Lung microvascular endothelial cell (primary cell): ENCODE results near the gene GSAP. TPM values are rescaled to one million over a fixed set of nuclear protein-coding genes. Genes with fewer than 3 reads are reported as not detected.
A peak's percentile ranks its signal among the peaks of the same experiment; 100 is the strongest.

Source experiments
- DNase-seq, 2 donors: peaks; one replicate each; pipeline versions ENCODE4 v3.0.0 to v3.0.0-alpha.2; 2010; ENCODE audit warnings: low read depth in 2 of 2
- total RNA-seq: library from RNA; depleted of rRNA; stranded (reverse); fragments of >200 nt; gene quantifications from 2 replicates; pipeline ENCODE4 v1.2.1, GENCODE V29; 2014

GSAP gene
- total RNA-seq, 1 donor from 2014 or later: 3.6 TPM

DNA sequence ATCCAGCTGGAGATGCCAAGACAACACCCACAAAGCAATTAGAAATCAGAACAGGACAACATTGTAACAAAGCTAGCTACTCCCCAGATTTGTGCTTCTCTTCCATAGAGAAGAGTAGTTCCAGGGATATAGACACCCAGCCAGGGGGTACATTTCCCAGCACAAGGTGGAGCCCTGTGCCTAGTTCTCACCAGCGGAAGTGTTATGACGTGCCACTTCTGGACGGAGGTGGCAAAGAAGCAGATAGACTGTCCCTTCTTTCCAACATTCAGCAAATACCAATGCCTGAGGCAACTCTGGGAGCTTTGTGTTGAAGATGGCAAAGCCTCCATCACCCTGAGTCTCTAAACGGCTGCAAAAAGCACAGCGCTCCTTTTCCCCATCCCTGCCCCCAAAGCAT lies 23.4 kb upstream of the GSAP start:
- DNase-seq: peak; percentile 45 to 56

DNA sequence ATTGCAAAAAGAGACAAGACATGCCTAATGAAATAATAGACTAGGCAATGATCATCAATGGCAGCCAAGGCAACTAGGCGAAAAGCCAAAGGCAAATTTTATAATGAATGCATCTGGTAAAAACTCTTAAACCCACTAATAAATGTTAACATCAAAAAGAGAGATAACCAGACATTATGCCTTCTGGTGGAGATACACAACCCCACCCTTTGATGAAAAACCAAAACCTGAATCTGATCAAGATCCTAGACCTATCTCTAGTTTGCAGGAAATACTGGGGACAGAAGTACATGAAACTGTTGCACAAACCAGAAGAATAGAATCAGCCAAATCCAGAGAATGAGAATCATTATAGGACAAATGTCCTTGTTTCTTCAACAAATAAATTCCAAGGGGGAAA lies 22.0 kb upstream of the GSAP start:
- DNase-seq: no peak

DNA sequence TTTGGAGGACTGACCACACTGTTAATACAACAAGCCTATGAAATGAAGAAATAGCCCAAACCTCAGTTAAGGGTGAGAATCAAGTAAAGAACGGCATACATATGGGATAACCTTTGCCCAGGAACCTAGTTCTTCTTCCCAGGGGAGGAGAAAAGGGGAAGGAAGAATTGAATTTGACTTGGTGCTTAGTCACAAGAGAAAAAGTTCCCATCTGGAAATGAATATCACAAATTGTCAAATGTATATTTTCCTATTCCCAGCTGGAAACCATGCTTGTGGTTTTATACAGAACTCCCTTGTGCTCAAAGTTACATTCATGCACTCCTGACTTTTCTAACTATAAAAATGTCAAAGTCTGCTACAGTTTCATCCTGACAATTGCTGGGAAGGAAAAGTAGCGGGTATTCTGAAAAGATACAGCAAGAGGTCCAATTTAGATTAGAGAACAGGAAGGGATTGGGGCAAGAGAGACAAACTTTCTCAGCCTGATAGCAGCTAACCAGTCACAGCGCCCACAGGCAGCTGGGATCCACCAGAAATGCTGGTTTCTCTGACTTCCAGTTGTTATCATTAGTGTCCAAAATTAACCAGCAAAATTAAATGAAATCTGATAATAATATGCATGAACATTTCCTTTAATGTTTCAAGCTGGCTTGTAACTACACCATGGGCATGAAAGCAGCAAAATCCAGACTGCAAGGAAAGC lies 18.6 kb upstream of the GSAP start:
- DNase-seq: no peak

DNA sequence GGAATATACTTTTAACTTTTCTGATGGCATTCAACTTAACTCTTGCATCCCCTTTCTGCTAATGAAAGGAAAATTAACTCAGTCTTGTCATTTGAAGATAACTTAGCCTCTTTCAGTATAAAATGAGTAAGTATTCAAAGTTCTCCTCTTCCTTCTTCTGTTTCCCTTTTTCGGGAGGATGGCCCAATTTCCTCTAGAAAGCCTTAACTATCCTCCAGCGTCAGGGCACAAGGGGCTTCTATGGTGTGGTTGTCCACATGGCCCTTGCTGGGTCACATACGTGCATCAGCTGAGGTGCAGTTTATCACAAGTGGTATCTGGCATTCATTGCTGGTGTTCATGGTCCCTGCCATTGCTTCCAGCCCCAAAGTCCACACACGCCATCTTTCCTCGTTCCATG lies 17.8 kb upstream of the GSAP start:
- no peak for DNase-seq

DNA sequence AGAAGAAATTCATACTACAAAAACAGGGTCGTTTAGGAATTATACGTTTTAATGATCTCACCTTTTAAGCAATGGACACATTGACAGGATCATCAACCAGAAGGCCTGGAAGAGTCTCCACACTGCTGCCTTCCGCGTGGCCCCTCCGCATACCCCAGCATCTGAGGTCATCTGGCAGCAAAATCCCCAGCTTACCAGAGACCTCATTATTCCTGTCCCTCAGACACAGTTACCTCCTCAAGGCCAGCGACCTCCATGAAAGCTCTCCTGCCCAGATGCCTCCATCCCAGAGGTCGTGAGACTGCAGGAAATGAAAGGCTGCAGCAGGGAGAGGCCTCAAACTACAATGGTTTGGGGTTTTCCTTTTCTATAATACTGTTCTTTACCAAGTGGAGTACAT lies 14.8 kb upstream of the GSAP start:
- no peak for DNase-seq

DNA sequence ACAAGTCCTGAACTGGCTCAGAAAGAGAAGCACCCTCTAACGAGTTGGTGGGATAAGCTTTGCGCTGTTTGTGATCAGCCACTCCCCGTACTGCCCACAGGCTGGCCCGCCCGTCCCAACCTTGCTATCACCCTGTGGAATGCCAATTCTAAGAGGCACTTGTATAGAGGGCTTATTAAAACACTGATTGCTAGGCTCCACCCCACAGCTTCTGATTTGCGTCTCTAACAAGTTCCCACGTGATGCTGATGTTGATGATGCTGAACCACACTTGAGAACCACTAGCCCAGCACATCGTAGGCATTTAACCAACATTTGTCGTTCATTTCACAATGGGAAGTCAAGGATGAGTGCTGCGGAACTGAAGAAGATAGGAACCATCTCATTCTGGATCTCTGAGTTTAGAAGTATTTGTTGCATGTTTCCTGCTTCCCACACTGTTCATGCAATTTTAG lies 12.7 kb upstream of the GSAP start:
- DNase-seq: peak in 1 of 2 donors; percentile 54

DNA sequence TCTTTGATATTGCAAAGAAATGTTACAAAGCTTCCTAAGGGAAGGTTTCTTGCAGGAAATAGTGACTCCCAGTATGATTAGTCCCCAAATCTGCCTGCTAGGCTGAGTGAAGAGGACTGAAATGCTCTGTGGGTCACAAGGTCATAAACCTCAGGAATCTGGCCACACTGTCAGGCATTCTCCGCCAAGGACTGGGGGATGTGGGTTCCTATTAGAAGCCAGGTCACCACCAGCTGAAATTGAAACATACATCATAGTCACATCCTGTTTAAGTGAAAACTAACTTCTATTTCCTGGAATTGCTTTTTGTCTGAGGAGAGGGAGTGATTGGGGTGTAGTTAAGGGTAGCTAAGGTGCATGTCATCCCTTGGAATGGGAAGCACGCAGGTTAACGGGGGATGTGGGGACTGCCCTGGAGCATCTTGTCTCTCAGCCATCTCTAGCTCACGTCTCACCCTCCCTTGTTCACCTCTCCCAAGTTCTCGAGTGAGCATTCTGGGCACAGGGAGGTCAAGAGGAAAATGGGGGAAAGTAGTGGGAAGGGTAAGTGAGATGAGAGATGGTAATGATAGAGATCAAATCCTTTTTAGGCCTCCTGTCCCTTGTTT lies 12.0 kb upstream of the GSAP start:
- DNase-seq: peak; percentile 34 to 89

DNA sequence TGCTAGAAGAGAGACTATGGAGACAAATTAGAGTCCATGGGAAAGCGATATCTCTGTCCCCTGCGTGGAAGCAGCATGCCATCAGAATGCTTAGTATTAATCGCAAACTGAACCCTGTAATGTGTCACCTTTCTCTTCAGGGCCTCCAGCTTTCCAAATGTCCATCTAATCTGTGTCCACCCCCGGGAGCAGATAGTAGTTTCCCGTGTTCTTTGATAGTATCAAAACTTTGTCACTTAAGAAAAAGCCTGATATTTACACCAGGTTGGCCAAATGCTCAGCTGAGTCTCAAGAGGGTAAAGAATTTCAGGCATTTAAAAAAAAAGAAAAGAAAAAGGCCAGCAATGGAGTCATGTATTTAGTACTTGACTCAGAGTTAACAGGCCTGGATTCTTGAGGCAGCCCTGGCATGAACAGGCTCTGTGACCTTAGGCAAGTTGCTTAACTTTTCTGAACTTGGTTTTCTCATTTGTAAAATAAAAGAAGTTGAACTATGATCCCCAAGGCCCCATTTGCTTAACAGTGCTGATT lies 10.4 kb upstream of the GSAP start:
- no peak for DNase-seq

DNA sequence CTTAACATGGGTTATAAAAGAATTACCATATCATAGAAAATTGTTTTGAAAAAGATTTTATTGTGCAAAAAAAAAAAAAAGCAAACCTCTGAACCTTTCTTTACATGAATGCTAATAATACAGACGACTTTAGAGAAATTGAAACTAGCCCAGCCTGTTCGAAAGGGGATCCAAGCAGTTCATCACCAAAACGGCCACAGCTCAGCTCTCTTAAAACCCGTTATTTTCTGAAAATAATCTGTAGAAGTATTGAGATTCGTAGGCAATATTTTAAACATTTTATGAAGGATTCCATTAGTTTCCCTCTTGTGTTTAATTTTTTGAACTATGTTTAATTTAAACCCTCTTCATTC lies 9.9 kb upstream of the GSAP start:
- DNase-seq: no peak

DNA sequence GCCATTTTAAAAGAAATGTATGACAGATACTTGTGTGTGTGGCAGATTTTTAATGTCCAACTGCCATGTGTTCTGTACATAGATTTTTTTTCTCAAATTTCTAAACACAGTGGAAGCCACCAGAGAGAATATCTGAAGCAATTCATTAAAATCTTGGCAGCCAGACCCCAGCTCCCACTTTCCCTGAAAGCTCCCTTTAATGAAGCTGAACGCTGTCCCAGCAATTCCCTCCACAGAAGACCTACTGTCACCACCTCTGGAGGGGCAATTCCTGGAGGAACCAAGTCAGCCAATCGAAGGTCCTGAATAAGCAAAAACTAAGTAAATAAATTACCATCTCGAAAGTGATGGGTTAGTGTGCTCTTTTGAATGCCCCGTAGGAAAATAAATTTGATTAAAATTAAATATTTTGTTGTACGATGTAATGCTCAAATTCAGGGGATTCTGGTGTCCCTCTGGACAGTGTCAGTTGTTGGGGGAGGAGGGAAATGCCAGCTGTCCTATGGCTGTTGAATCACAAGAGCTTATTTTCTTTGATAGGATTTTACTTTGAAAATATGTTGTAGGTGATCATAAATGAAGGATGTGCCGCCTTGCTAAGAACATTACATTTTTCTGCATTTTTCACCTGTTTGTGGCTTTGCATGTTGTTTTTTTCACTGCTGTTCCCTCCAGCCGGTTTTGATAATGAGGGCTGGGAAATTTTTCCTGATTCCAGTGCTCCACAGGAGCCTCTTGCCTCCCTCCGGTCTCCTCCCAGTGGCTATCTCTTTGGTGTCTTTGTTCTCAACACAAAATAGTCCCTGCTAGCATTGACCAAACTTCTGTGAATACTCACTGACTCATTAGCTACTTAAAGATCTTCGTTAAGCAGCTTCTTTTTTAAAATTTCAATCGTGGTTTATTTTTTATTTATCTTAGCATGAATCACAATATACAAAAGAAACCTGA lies 9.2 kb upstream of the GSAP start:
- peak in 1 of 2 donors; percentile 25 for DNase-seq

DNA sequence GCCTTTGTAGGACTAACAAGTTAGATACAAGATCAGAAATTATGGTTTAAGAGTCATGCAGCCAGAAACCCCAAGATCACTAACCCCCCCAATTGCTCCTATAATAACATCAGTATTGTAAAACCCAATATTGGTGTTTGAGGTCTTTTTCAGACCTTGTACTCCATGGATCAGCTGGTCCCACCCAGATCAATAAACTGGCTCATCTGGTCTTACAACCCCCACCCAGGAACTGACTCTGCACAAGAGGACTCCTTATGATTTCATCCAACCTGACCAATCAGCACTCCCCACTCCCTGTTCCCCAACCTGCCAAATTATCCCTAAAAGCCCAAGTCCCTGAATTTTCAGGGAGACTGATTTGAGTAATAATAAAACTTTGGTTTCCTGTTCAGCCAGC lies 6.4 kb upstream of the GSAP start:
- DNase-seq: no peak

DNA sequence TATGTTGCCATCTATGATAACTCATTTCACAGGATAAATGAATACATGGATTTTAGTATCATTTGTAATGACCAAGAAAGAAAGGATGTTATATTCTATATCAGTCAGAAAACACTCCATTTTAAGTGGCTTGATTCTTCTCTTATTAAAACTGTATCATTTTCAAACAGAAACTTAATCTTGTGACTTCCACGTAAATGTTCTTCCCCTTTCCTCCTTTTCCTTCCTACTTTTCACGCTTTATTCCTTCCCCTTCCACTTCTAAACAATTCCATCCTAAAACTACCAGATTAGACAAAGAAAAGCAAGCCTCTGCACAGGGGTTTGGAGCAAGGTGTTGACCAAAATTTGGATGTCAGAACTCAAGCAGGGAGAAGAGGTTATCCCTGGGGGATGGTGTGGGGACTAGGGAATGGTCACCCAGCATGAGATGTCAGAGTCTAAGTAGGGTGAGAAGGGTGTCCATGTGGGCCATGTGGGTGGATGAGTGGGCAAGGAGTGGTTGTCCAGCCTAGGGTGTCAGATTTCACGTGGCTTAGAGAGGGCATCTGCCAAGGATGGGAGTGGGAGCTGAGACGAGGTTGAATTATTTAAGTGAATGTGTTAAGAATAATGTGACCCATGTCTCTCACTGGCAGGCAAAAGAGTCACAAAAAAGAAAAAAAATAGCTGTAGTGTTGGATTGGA lies 5.0 kb upstream of the GSAP start:
- DNase-seq: no peak

DNA sequence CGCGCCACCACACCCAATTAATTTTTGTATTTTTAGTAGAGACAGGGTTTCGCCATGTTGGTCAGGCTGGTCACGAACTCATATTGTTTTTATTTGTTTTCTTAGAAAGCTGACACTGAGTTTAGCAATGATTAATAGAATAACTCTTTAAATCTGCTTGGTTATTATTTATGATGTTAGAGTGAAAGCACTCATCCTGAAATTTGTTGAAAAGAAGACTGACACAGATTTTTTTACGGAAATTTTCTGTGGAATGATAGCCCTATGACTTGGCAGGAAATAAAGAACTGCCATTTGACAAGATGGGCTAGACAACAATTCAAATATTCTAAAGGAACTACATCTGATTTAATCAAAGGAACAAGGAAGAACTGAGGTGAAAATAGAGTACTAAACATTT lies 4.3 kb upstream of the GSAP start:
- no peak for DNase-seq

DNA sequence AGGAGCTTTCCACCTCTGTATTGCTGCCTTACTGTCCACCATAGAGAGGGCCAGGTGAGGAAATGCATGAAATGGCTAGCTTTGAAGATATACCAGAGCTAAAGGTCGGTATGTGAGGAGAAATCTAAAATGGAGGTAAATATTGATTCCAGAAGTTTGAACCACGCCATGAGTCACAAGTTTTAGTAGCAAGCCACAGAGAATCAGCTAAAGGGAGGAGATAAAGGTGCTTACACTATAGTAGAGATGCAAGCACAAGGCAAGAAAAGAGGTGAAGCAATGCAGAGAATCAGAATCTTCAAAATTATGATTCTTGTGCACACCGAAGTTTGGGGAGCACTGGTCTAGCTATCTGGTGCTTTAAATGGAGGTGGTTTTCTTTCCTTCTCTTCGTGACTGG lies 3.0 kb upstream of the GSAP start:
- DNase-seq: no peak

DNA sequence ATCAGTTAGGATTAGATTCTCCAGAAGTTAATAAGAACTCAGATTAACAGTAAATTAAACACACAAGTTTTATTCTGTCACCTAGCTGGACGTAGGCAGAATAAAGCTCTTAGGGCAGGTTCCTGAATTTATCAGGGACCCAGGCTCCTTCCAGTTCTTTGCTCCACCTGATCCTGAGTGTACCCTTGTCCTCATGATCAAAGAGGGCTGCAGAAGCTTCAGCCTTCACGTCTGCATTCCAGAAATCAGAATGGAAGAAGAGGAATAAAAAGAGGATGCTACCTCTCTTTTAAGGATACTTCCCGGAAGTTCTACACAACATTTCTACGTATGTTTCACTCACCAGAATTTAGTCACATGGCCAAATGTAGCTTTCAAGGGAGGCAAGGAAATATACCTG lies 1.7 kb upstream of the GSAP start:
- DNase-seq: no peak

DNA sequence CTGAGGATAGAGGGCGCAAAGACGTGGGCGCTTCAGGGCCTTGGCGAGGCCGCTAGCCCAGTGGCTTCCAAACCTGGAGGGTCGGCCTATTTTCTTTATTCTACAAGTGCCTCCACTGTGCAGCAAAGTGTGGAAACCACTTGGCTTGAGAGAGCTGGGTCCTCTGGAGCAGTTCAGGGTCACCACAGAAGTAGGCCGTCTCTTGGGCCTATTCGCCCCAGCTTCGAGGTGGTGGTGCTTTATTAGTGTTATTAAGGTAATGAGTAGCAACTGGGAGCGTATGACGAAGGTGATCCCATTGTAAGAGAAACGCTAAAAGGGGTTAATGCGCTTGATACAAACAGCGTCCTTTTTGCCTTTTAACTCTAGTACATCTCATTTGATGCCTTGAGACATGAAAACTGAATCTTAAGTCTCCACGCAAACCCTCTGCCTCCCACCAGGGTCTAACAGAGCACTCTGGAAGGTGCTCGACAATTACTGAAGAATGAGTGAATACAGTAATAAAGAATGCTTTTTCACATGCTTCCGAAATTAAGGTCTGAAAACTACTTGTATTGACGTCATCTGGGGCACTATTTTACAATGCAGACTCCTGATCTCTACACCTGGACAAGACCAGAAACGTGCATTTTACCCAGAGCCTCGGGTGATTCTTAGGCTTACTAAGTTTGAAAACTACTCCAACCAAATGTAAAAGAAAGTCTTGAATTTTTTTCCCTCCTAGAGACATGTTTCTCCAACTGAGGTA lies 647 bp upstream of the GSAP start:
- no peak for DNase-seq

DNA sequence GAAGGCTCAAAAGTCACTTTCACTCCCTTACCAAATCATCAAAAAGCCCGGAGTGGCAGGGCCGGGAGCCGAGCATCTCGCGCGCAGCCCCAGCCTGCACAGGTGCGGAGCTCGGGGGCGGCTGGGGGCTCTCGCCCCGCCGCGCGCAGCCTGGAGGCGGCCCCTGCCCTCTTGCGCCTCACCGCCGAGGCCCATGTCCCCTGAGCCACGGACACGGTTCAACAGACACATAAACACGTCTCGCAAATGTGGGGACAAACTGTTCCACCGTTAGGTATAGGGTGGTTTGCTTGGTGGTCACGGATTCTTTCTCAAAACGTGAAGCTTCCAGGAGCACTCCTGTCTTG lies 700 bp downstream of the GSAP start:
- DNase-seq: peak in 1 of 2 donors; percentile 4

DNA sequence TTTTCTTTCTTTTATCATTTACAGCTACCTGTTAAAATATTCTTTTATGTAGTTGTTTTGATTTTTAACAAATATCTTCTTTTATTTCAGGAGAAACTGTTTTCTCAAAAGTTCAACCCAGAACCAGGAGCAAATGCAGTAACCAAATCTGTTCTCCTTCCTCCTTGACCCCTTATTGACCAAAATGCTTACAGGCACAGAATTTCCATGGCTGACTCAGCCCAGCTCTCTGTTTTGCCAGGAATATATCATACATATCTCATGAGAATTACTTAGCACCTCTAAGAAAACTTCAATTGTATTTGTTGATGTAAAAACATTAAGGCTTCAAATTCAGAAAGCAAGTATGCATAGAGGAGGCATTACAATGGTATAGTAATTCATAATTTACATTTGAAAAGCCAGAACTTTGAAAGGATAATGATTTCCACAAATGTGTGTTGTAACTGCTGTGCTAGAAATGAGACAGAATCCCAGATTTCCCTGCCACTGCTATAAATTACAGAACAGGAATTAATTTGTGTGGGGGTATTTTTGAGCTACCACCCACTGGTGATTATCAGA lies 2.2 kb downstream of the GSAP start:
- DNase-seq: no peak

DNA sequence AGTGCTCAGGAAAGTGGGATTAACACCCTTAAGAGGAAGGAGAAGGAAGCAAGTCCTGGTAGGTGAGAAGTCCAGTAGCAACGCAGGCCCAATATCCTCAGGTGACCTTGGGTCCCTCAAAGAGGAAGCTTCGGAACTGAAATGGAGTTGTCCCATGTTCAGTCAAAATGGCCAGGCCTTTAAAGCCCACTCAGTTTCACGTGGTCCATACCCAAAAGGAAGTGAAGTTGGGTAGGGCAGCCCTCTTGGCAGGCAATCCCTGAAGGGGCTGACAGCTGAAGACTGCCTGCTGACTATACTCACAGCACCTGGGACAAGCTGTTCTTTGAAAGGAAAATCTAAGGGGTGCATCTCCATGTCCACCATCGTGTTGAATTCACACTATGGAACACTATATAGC lies 3.0 kb downstream of the GSAP start:
- DNase-seq: no peak

DNA sequence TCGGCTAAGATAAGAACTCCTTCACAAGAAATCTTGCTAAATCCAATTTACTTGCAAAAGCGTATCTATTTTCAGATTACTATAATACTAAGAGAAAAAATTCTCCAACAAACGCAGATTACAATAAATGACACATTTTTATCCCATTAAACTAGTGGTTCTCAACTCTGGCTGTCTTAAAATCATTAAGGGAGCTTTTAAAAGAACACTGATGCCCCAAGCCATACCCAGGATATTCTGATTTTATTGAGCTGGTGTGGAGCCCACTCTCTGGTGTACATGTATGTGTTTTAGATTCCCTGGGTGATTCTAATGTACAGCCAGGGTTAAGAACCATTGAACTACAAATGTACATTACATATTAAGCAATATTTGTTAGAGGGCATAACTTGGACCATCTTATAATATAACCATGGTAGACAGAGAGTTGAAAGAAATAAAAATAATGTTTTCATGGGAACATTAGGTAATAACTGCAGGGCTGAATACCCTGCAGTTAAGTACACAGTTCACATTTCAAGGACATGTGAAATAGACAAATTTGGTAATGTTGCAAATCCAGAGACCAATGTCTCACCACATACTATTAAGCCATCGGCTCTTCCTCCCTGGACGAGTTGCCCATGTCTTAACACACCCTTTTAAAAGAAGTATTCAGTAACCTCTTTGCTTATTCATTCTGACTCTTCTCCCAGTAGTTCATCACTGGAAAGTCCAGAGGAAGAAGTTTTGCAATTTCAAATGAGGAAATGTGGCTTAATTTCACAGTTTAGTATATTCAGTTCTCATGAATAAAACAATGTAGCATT lies 6.2 kb downstream of the GSAP start:
- peak in 1 of 2 donors; percentile 30 for DNase-seq
